Endodermal cell (in vitro differentiated cells): ENCODE data around the gene SUSD6. TPM values are rescaled to one million over a fixed set of nuclear protein-coding genes. Genes with fewer than 3 reads are reported as not detected.

Experiments
- DNase-seq: peaks from one replicate; pipeline ENCODE4 v3.0.0-alpha.2; 2017
- H3K27ac ChIP-seq: 2 replicates; pipeline ENCODE4 v1.5.1; 2013; ENCODE audit warnings: mild to moderate bottlenecking, low read depth, low read length, moderate library complexity
- H3K27me3 ChIP-seq: 2 replicates; pipeline ENCODE4 v1.6.1; 2013; ENCODE audit warnings: mild to moderate bottlenecking, low read length, moderate library complexity; ENCODE audit not compliant: insufficient read depth, control insufficient read depth, poor library complexity, severe bottlenecking
- H3K36me3 ChIP-seq: 2 replicates; pipeline ENCODE4 v1.7.0; 2013; ENCODE audit warnings: mild to moderate bottlenecking, low read length, moderate library complexity; ENCODE audit not compliant: control insufficient read depth, insufficient read depth
- H3K4me1 ChIP-seq: one replicate; pipeline ENCODE4 v1.7.0; 2013; ENCODE audit warnings: low read length; ENCODE audit not compliant: control insufficient read depth, insufficient read depth
- H3K4me3 ChIP-seq: 2 replicates; pipeline ENCODE4 v1.5.1; 2013; ENCODE audit warnings: mild to moderate bottlenecking, low read length, moderate library complexity
- H3K9ac ChIP-seq: 2 replicates; pipeline ENCODE4 v1.6.1; 2013; ENCODE audit warnings: mild to moderate bottlenecking, low read length, moderate library complexity; ENCODE audit not compliant: poor library complexity, severe bottlenecking; ENCODE audit errors: extremely low read depth
- H3K9me3 ChIP-seq: 2 replicates; pipeline ENCODE4 v1.6.1; 2013; ENCODE audit warnings: mild to moderate bottlenecking, low read length, moderate library complexity; ENCODE audit not compliant: control insufficient read depth
- H3K27ac Mint-ChIP-seq: 2 replicates; pipeline ENCODE4 v1.8.0; 2020; ENCODE audit warnings: mixed read lengths
- H3K27me3 Mint-ChIP-seq: 2 replicates; pipeline ENCODE4 v1.8.0; 2021; ENCODE audit warnings: mild to moderate bottlenecking, mixed read lengths; ENCODE audit not compliant: insufficient read depth
- H3K36me3 Mint-ChIP-seq: 2 replicates; pipeline ENCODE4 v1.8.0; 2020; ENCODE audit warnings: low read depth, mixed read lengths
- H3K4me1 Mint-ChIP-seq: 2 replicates; pipeline ENCODE4 v1.8.0; 2020; ENCODE audit warnings: mixed read lengths
- H3K4me3 Mint-ChIP-seq: 2 replicates; pipeline ENCODE4 v1.8.0; 2020; ENCODE audit warnings: mild to moderate bottlenecking, moderate library complexity, mixed read lengths
- H3K9me3 Mint-ChIP-seq: 2 replicates; pipeline ENCODE4 v1.8.0; 2020; ENCODE audit warnings: mild to moderate bottlenecking, mixed read lengths
- CTCF ChIP-seq: fragments of 200-600 bp; sonication (generic); conservative IDR thresholded peaks from 2 replicates; pipeline ENCODE4 v1.5.0; 2021; ENCODE audit warnings: antibody characterized with exemption, mild to moderate bottlenecking
- WGBS, 2 experiments: methylation state at CpG; one replicate each; pipeline versions ENCODE4 v1.1.5 to v1.1.7; 2013; ENCODE audit warnings: missing lambda C conversion rate in 2 of 2, mixed read lengths in 1 of 2; ENCODE audit not compliant: insufficient coverage in 1 of 2, insufficient read length in 1 of 2; 5-methylcytosine and 5-hydroxymethylcytosine counted together
- total RNA-seq, 2 donors: library from RNA; stranded (reverse); fragmentation: NEBNext Ultra II Directional in 1 of 2; extraction: Animal tissue kit (Norgen Biotek cat#: 25700) in 1 of 2; gene quantifications; 2 replicates in 1 of 2; 3 replicates in 1 of 2; pipeline ENCODE4 v1.2.1, GENCODE V29; 2021

Gene SUSD6
- total RNA-seq, 2 donors from 2014 or later, result 5.7 to 5.9 TPM

- H3K27ac ChIP-seq, result no peak overlapping the region
- peaks cover 59% of the 10 kb centered on the region for H3K27me3 Mint-ChIP-seq
- no peak overlapping the region for H3K9ac ChIP-seq
- H3K36me3 ChIP-seq, result peaks cover 25% of the 10 kb centered on the region
- WGBS, 2 experiments, result 78 to 92% methylated on average over 2 of the region's 2 CpGs
- peaks cover 5% of the 10 kb centered on the region for H3K4me1 Mint-ChIP-seq
- H3K4me1 ChIP-seq, result peaks cover 7% of the 10 kb centered on the region
- H3K9me3 ChIP-seq, result no peaks in the 10 kb centered on the region
- H3K4me3 Mint-ChIP-seq, result no peak overlapping the region
- peak; percentile 27 for TF ChIP-seq CTCF
- H3K9me3 Mint-ChIP-seq, result peaks cover 22% of the 10 kb centered on the region
- no peak overlapping the region for H3K4me3 ChIP-seq
- peaks cover 30% of the 10 kb centered on the region for H3K36me3 Mint-ChIP-seq
- DNase-seq, result no peak
- H3K27ac Mint-ChIP-seq, result no peak overlapping the region
- H3K27me3 ChIP-seq, result peaks cover 22% of the 10 kb centered on the region
These were observed 41.5 kb upstream of the SUSD6 start for GRCh38 chr14:69569859-69570258.

GRCh38 chr14:69570836-69571330, 40.5 kb upstream of the SUSD6 start:
- no peak overlapping the region for H3K9ac ChIP-seq
- Mint-ChIP-seq H3K27ac (no peak overlapping the region), H3K9me3 (peaks cover 22% of the 10 kb centered on the region), H3K27me3 (peaks cover 62% of the 10 kb centered on the region), H3K36me3 (peaks cover 30% of the 10 kb centered on the region), H3K4me1 (peaks cover 3% of the 10 kb centered on the region), H3K4me3 (no peak overlapping the region)
- no peak overlapping the region for H3K27ac ChIP-seq
- H3K27me3 ChIP-seq, result peaks cover 22% of the 10 kb centered on the region
- no peak for DNase-seq
- H3K4me3 ChIP-seq, result no peak overlapping the region
- H3K4me1 ChIP-seq, result peaks cover 7% of the 10 kb centered on the region
- no peaks in the 10 kb centered on the region for H3K9me3 ChIP-seq
- peaks cover 25% of the 10 kb centered on the region for H3K36me3 ChIP-seq
- 90 to 93% methylated on average over 4 to 7 of the region's 7 CpGs for whole genome bisulfite sequencing, 2 experiments
- no peak for TF ChIP-seq CTCF

- Histone ChIP-seq H3K9ac (no peak overlapping the region), H3K4me1 (peaks cover 7% of the 10 kb centered on the region), H3K27me3 (peaks cover 22% of the 10 kb centered on the region), H3K9me3 (peaks cover 4% of the 10 kb centered on the region), H3K36me3 (peaks cover 25% of the 10 kb centered on the region), H3K27ac (no peak overlapping the region), H3K4me3 (no peak overlapping the region)
- Mint-ChIP-seq H3K27me3 (peaks cover 67% of the 10 kb centered on the region), H3K9me3 (peaks cover 27% of the 10 kb centered on the region), H3K27ac (no peak overlapping the region), H3K4me3 (peak overlapping the region; percentile 28), H3K4me1 (peaks cover 3% of the 10 kb centered on the region), H3K36me3 (peaks cover 30% of the 10 kb centered on the region)
- 57 to 72% methylated on average over 46 to 62 of the region's 62 CpGs for WGBS, 2 experiments
- no peak for DNase-seq
- no peak for TF ChIP-seq CTCF
These were observed 39.9 kb upstream of the SUSD6 start for GRCh38 chr14:69571449-69572029.
